ENCODE data around the gene VSIR. TPM values are rescaled to one million over a fixed set of nuclear protein-coding genes. Genes with fewer than 3 reads are reported as not detected.

The VSIR gene
- total RNA-seq, 1 donor from 2014 or later, result 8.6 TPM

GRCh38 chr10:71817831-71818655, 44.7 kb upstream of the VSIR start:
- DNase-seq (ENCODE audit: low read depth), result no peak
- no peak overlapping the region for H3K4me3 ChIP-seq (ENCODE audit: low read depth, low read length)
- TF ChIP-seq, protein P1, sequence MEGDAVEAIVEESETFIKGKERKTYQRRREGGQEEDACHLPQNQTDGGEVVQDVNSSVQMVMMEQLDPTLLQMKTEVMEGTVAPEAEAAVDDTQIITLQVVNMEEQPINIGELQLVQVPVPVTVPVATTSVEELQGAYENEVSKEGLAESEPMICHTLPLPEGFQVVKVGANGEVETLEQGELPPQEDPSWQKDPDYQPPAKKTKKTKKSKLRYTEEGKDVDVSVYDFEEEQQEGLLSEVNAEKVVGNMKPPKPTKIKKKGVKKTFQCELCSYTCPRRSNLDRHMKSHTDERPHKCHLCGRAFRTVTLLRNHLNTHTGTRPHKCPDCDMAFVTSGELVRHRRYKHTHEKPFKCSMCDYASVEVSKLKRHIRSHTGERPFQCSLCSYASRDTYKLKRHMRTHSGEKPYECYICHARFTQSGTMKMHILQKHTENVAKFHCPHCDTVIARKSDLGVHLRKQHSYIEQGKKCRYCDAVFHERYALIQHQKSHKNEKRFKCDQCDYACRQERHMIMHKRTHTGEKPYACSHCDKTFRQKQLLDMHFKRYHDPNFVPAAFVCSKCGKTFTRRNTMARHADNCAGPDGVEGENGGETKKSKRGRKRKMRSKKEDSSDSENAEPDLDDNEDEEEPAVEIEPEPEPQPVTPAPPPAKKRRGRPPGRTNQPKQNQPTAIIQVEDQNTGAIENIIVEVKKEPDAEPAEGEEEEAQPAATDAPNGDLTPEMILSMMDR (conservative IDR thresholded peaks at IDR 0.05; ENCODE audit: low read depth, low read length), result no peak

DNA sequence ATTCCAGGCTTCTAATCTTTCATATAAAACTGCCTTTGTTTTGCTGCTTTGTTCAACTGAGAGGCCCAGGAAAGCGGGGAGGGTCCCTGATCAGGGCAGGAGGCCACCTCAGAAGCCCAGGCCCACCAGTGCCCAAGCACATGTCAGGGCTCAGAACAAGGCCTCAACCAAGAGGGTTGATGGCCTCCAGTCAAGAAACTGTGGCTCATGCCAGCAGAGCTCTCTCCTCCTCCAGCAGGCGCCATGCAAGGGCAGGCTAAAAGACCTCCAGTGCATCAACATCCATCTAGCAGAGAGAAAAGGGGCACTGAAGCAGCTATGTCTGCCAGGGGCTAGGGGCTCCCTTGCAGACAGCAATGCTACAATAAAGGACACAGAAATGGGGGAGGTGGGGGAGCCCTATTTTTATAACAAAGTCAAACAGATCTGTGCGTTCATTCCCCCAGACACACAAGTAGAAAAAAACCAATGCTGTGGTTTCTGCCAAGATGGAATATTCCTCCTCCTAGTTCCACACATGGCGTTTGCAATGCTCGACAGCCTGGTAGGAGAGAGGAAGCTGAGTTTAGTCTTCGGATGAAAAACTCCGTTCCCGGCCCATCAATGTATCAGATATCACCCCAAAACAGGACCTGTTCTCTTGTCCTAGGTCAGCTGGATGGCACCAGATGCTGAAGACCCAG, 43.8 kb upstream of the VSIR start:
- DNase-seq (ENCODE audit: low read depth), result no peak
- H3K4me3 ChIP-seq (ENCODE audit: low read depth, low read length), result no peak overlapping the region
- TF ChIP-seq, protein P1 (conservative IDR thresholded peaks at IDR 0.05; ENCODE audit: low read depth, low read length), result no peak

- no peak overlapping the region for H3K4me3 ChIP-seq (ENCODE audit: low read depth, low read length)
- TF ChIP-seq, protein P1 (conservative IDR thresholded peaks at IDR 0.05; ENCODE audit: low read depth, low read length), result no peak
- DNase-seq (ENCODE audit: low read depth), result no peak
These were observed 43.1 kb upstream of the VSIR start for GRCh38 chr10:71816421-71816851.

GRCh38 chr10:71815515-71816130, 42.3 kb upstream of the VSIR start:
- DNase-seq (ENCODE audit: low read depth), result no peak
- no peak overlapping the region for H3K4me3 ChIP-seq (ENCODE audit: low read depth, low read length)
- TF ChIP-seq, protein P1 (conservative IDR thresholded peaks at IDR 0.05; ENCODE audit: low read depth, low read length), result no peak

GRCh38 chr10:71814922-71815411, 41.6 kb upstream of the VSIR start:
- DNase-seq (ENCODE audit: low read depth), result no peak
- TF ChIP-seq, protein P1 (conservative IDR thresholded peaks at IDR 0.05; ENCODE audit: low read depth, low read length), result no peak
- H3K4me3 ChIP-seq (ENCODE audit: low read depth, low read length), result no peak overlapping the region

DNA sequence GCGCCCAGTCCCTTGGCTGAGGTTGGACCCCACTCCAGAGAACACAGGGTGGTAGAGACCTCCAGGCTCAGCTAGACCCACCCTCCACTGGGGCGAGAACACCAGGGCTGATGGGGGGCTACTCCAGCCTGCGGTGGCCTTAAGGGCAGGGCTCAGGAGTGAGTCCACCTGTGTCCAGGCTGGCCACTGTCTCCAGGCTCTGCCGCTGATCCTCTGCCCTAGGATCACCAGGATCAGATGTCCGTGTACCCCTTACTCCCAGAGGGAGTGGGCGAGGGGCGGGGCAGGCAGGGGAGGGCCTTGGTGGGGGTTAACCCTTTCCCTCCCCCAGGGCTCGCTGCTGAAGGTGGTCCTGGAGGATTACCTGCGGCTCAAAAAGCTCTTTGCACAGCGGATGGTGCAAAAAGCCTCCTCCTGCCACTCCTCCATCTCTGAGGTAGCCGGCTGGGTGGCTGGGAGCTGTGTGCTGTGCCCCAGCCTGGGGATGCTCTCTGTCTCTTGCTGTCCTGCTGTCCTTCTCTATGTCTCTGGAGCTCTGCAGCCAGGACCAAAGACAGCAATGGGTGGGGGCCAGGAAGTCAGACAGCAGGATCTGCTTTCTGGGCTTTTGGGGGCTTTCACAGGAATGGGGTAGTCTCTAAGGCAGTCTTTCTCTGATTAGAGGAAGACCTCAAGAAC, 39.7 kb upstream of the VSIR start:
- TF ChIP-seq, protein P1 (conservative IDR thresholded peaks at IDR 0.05; ENCODE audit: low read depth, low read length), result no peak
- no peak for DNase-seq (ENCODE audit: low read depth)
- H3K4me3 ChIP-seq (ENCODE audit: low read depth, low read length), result no peak overlapping the region

Data from epithelial cell of proximal tubule (primary cell).